ENCODE data around the gene GDI1. TPM values are rescaled to one million over a fixed set of nuclear protein-coding genes. Genes with fewer than 3 reads are reported as not detected.

GDI1 gene
- total RNA-seq, 6 experiments from 2014 or later = 144 to 154 (median 147) TPM

DNA sequence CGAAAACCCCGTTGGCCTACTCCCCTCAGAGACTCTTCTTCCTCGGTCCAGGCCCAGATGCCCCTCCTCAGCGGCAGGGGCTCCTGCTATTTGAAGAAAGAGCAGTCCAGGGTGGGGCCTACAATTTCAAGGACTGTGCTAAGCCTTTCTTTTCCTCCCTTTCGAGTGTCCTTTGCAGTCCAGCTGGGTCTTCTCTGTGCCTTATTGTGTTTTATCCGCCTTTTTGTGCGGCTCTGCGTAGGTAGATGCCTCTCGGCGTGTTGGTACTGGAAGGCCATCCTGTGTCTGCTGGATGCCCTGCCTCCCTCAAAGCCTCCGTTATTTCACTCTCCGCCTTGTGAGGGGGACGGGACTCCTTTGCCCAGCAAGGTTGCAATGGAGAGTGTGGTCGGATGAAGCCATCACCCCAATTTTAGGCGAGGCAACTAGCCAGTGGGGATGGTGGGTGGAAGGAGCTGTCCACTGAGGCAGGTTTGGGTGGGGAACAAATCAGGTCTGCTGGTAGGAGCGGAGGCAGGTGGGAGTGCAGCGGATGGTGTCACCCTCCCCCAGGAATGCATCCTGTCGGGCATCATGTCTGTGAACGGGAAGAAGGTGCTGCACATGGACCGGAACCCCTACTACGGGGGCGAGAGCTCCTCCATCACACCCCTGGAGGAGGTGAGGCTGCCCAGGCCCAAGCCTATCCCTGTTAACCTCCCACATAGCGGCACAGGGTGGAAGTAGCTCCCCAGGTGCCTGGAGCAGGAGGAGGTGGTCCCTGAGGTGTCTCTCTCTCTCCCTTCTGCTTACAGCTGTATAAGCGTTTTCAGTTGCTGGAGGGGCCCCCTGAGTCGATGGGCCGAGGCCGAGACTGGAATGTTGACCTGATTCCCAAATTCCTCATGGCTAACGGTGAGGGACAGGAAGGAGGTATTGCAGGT lies 1.3 kb downstream of the GDI1 start:
- H3K9me3 Mint-ChIP-seq = no peaks in the 10 kb centered on the region
- H3K36me3 Mint-ChIP-seq (ENCODE audit: low read depth) = peaks cover 8% of the 10 kb centered on the region
- H3K4me1 Mint-ChIP-seq (ENCODE audit: low read depth) = peaks cover 16% of the 10 kb centered on the region; the same call in 1 of the 2 replicates
- peak overlapping the region; percentile 82 for H3K27ac Mint-ChIP-seq
- no peak for DNase-seq
- peak overlapping the region; percentile 94 for H3K4me3 Mint-ChIP-seq
- TF ChIP-seq, protein P1, sequence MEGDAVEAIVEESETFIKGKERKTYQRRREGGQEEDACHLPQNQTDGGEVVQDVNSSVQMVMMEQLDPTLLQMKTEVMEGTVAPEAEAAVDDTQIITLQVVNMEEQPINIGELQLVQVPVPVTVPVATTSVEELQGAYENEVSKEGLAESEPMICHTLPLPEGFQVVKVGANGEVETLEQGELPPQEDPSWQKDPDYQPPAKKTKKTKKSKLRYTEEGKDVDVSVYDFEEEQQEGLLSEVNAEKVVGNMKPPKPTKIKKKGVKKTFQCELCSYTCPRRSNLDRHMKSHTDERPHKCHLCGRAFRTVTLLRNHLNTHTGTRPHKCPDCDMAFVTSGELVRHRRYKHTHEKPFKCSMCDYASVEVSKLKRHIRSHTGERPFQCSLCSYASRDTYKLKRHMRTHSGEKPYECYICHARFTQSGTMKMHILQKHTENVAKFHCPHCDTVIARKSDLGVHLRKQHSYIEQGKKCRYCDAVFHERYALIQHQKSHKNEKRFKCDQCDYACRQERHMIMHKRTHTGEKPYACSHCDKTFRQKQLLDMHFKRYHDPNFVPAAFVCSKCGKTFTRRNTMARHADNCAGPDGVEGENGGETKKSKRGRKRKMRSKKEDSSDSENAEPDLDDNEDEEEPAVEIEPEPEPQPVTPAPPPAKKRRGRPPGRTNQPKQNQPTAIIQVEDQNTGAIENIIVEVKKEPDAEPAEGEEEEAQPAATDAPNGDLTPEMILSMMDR (IDR thresholded peaks at IDR 0.05) = no peak
- no peaks in the 10 kb centered on the region; the same call in 1 of the 2 replicates for H3K27me3 Mint-ChIP-seq (ENCODE audit: insufficient read depth)

DNA sequence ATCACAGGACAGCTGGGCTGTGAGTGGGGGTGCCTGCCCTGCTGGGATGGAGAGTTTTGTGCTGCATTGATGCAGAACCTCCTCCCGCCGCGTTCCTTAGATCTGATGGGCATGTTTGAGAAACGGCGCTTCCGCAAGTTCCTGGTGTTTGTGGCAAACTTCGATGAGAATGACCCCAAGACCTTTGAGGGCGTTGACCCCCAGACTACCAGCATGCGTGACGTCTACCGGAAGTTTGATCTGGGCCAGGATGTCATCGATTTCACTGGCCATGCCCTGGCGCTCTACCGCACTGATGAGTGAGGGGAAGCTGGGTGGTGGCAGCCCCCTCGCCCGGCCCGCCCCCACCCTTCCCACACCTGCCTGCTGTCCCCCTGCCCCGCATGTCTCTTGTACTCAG lies 2.9 kb downstream of the GDI1 start:
- Mint-ChIP-seq H3K36me3 (ENCODE audit: low read depth) (peaks cover 8% of the 10 kb centered on the region), H3K4me3 (no peak overlapping the region), H3K27ac (no peak overlapping the region), H3K9me3 (no peaks in the 10 kb centered on the region), H3K4me1 (ENCODE audit: low read depth) (peaks cover 20% of the 10 kb centered on the region; the same call in 1 of the 2 replicates), H3K27me3 (ENCODE audit: insufficient read depth) (no peaks in the 10 kb centered on the region; the same call in 1 of the 2 replicates)
- DNase-seq = no peak
- TF ChIP-seq, protein P1 (IDR thresholded peaks at IDR 0.05) = no peak

DNA sequence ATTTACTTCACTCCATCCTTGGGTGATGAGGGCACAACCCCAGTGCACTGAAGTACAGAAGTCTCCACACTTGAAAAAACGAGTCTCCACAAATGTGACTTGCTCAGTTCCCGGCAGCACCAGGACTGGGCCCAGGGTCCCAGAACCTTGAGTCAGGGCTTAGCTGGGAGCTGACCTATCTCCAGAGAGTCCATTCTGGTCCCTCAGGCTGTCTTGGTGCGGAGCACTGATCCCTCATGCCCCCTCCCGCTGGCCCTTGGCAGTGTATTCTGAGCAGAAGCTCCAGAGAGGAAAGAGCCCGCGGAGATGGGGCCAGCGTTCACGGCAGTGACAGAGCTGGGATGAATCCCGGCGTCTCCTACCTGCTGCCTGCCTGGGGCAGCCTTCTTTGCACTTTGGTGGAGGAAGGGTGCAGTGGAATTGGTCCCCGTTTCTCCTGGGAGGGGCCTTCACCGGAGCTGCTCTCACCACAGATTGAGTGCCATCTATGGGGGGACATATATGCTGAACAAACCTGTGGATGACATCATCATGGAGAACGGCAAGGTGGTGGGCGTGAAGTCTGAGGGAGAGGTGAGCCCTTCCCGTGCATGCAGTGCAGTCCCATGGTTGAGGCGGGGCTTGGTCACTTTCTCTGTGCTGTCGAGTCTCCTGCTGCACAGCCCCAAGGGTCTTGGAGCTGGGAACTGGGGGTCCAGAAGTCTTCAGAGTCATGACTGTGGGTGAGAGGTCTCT lies 3.8 kb downstream of the GDI1 start:
- Mint-ChIP-seq H3K4me3 (no peak overlapping the region), H3K27me3 (ENCODE audit: insufficient read depth) (no peaks in the 10 kb centered on the region; the same call in 1 of the 2 replicates), H3K9me3 (no peaks in the 10 kb centered on the region), H3K4me1 (ENCODE audit: low read depth) (peaks cover 20% of the 10 kb centered on the region; the same call in 1 of the 2 replicates), H3K27ac (0 out of 2 replicates have a peak overlapping the region, but pooled peaks have one; percentile 18), H3K36me3 (ENCODE audit: low read depth) (peaks cover 8% of the 10 kb centered on the region)
- no peak for DNase-seq
- TF ChIP-seq, protein P1 (IDR thresholded peaks at IDR 0.05) = no peak

DNA sequence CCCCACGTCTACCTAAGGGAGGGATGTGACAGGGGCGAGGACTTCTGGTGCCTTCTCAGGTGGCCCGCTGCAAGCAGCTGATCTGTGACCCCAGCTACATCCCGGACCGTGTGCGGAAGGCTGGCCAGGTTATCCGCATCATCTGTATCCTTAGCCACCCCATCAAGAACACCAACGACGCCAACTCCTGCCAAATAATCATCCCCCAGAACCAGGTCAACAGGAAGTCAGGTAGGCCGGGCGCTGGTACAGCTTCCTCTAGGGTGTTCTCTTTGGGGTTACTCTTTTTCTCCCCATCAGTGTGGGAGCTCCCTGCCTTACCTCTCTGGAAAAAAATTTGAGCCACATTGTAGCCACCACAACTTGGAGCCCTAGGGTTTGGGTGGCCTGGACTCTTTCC lies 4.6 kb downstream of the GDI1 start:
- Mint-ChIP-seq H3K27ac (no peak overlapping the region), H3K27me3 (ENCODE audit: insufficient read depth) (no peaks in the 10 kb centered on the region; the same call in 1 of the 2 replicates), H3K36me3 (ENCODE audit: low read depth) (peaks cover 8% of the 10 kb centered on the region), H3K4me1 (ENCODE audit: low read depth) (peaks cover 22% of the 10 kb centered on the region), H3K9me3 (no peaks in the 10 kb centered on the region), H3K4me3 (no peak overlapping the region)
- TF ChIP-seq, protein P1 (IDR thresholded peaks at IDR 0.05) = no peak
- no peak for DNase-seq

DNA sequence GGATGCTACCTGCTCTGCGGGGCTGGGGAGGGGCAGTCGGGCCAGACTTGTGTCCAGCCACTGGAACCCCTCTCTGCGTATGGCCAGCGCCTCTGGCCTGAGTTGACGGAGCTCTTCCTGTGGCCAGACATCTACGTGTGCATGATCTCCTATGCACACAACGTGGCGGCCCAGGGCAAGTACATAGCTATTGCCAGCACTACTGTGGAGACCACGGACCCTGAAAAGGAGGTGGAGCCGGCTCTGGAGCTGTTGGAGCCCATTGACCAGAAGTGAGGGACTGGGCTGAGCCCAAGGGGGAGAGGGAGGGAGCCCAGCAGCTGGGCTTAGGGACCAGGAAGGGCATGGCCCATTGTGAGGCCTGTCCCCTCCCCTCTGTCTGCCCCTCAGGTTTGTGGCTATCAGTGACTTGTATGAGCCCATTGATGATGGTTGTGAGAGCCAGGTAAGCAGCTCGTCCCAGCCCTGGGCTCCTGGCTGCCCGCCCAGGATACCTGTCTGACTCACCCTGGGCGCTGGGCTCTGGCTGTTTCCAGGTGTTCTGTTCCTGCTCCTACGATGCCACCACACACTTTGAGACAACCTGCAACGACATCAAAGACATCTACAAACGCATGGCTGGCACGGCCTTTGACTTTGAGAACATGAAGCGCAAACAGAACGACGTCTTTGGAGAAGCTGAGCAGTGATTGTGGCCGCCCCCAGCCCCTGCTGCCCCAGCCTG lies 5.2 kb downstream of the GDI1 start:
- H3K4me1 Mint-ChIP-seq (ENCODE audit: low read depth) = peaks cover 22% of the 10 kb centered on the region

More for the DNA sequence above, 5.2 kb downstream of the GDI1 start:
- Mint-ChIP-seq H3K9me3 (no peaks in the 10 kb centered on the region), H3K4me3 (no peak overlapping the region), H3K36me3 (ENCODE audit: low read depth) (peaks cover 8% of the 10 kb centered on the region), H3K27me3 (ENCODE audit: insufficient read depth) (no peaks in the 10 kb centered on the region; the same call in 1 of the 2 replicates), H3K27ac (no peak overlapping the region)
- DNase-seq = no peak
- TF ChIP-seq, protein P1 (IDR thresholded peaks at IDR 0.05) = no peak

Measured in HFFc6 (cell line).